Naive B cell (primary cell): ENCODE data around the gene IFNA4. TPM values are rescaled to one million over a fixed set of nuclear protein-coding genes. Genes with fewer than 3 reads are reported as not detected.
A peak's percentile ranks its signal among the peaks of the same experiment; 100 is the strongest.

Experiments used
- ATAC-seq, 2 donors: fragments of 150-1000 bp; cut with Tn5 transposase; 2 replicates each; pipeline ENCODE4 v1.10.0; 2021; ENCODE audit warnings: low read depth in 2 of 2, mild to moderate bottlenecking in 2 of 2, moderate library complexity in 2 of 2
- DNase-seq: peaks from one replicate; pipeline ENCODE4 v3.0.0; 2022
- H3K27ac Mint-ChIP-seq, 6 donors: one replicate each; pipeline ENCODE4 v1.8.0; 2020 to 2022; ENCODE audit warnings: mild to moderate bottlenecking in 6 of 6, mixed read lengths in 6 of 6, moderate library complexity in 5 of 6, inconsistent platforms in 2 of 6
- H3K27me3 Mint-ChIP-seq, 3 donors: one replicate each; pipeline ENCODE4 v1.8.0; 2021 to 2022; ENCODE audit warnings: mixed read lengths in 3 of 3, mild to moderate bottlenecking in 1 of 3
- H3K36me3 Mint-ChIP-seq, 2 donors: one replicate each; pipeline ENCODE4 v1.8.0; 2020 to 2022; ENCODE audit warnings: mixed read lengths in 2 of 2, inconsistent platforms in 1 of 2, mild to moderate bottlenecking in 1 of 2
- H3K4me1 Mint-ChIP-seq, 3 donors: one replicate each; pipeline ENCODE4 v1.8.0; 2020 to 2022; ENCODE audit warnings: mixed read lengths in 3 of 3, inconsistent platforms in 1 of 3, mild to moderate bottlenecking in 1 of 3, moderate library complexity in 1 of 3
- H3K4me3 Mint-ChIP-seq, 8 donors: one replicate each; pipeline ENCODE4 v1.8.0; 2020 to 2022; ENCODE audit warnings: mild to moderate bottlenecking in 8 of 8, mixed read lengths in 8 of 8, moderate library complexity in 8 of 8, inconsistent platforms in 2 of 8
- H3K9me3 Mint-ChIP-seq, 7 donors: one replicate each; pipeline ENCODE4 v1.8.0; 2020 to 2022; ENCODE audit warnings: mixed read lengths in 7 of 7, mild to moderate bottlenecking in 5 of 7, inconsistent platforms in 2 of 7, moderate library complexity in 1 of 7
- polyA plus RNA-seq, 6 donors: library from polyadenylated mRNA; unstranded; fragments of 300-500 nt; fragmentation: Illumina TruSeq; gene quantifications; one replicate each; pipeline ENCODE4 v1.2.3, GENCODE V29; 2021; ENCODE audit warnings: low read depth in 6 of 6

IFNA4 gene
- polyA plus RNA-seq, 6 donors from 2014 or later: not detected

DNA sequence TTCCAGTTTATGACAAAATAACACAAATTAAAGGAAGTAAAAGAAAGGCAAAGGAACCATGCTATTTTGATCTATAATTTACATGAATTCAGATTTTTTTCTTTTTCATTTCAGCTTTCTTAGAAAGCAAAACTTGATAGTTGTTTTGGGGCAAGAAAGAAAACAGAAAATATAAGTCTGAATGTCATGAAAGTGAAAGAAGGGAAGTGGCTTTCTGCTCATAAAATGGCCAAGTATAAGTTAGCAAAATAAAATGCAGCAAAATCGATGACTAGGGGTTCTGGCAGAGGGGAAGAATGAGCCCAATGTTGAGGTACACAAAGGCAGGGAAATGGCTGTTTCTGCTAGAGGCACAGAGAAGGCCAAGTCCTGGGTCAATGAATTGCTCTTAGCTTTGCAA is 42.8 kb downstream of the IFNA4 start:
- DNase-seq (peak; percentile 10), ATAC-seq (peak; percentile 41 to 53)
- H3K27ac Mint-ChIP-seq: peak overlapping the region in 1 of 6 donors; percentile 9
- H3K27me3 Mint-ChIP-seq: no peaks in the 10 kb centered on the region
- peaks cover 9 to 10% of the 10 kb centered on the region in 2 donors for H3K36me3 Mint-ChIP-seq
- H3K4me3 Mint-ChIP-seq: peak overlapping the region in 7 of 8 donors; percentile 2 to 61 (median 26)
- peaks cover 0 to 20% (median 10%) of the 10 kb centered on the region in 7 donors for H3K9me3 Mint-ChIP-seq
- H3K4me1 Mint-ChIP-seq: peaks cover 20 to 33% (median 28%) of the 10 kb centered on the region in 3 donors

- no peaks in the 10 kb centered on the region for H3K36me3 Mint-ChIP-seq
- no peak for ATAC-seq
- H3K4me3 Mint-ChIP-seq: peak within 1 kb of the TSS in 1 of 8 donors; percentile 54
- DNase-seq: no peak
- peaks cover 20 to 33% (median 29%) of the 10 kb centered on the region in 3 donors for H3K4me1 Mint-ChIP-seq
- H3K27me3 Mint-ChIP-seq: no peaks in the 10 kb centered on the region
- H3K9me3 Mint-ChIP-seq: no peaks in the 10 kb centered on the region
- H3K27ac Mint-ChIP-seq: no peak within 1 kb of the TSS
Observed at GRCh38 chr9:21141427-21141882, 45.9 kb downstream of the IFNA4 start, which contains the start of gene IFNW1. Gene IFNW1, minus strand, starts transcription at chr9:21141832. Its CDS starts 262 bp downstream, at chr9:21141570.

- H3K4me1 Mint-ChIP-seq: peaks cover 8 to 11% (median 8%) of the 10 kb centered on the region in 3 donors
- H3K27me3 Mint-ChIP-seq: peaks cover 0 to 9% (median 0%) of the 10 kb centered on the region in 3 donors
- no peaks in the 10 kb centered on the region for H3K36me3 Mint-ChIP-seq
- ATAC-seq: no peak
- H3K27ac Mint-ChIP-seq: no peak overlapping the region
- H3K4me3 Mint-ChIP-seq: no peak overlapping the region
- no peak for DNase-seq
- no peaks in the 10 kb centered on the region for H3K9me3 Mint-ChIP-seq
Observed at GRCh38 chr9:21137020-21137419, 50.4 kb downstream of the IFNA4 start.

Other genes with a start within 250 kb of the IFNA4 start
- gene HACD4, start 155.9 kb downstream of the IFNA4 start, polyA plus RNA-seq: 1 to 10 TPM; 1.2 to 8.1 (median 7.3) TPM
- gene IFNB1, start 109.6 kb downstream of the IFNA4 start, polyA plus RNA-seq: not detected
- gene IFNW1, start 45.8 kb downstream of the IFNA4 start, polyA plus RNA-seq: not detected
- gene IFNA21, start 20.9 kb downstream of the IFNA4 start, polyA plus RNA-seq: not detected
- not detected for gene IFNA7, start 14.6 kb upstream of the IFNA4 start, polyA plus RNA-seq
- not detected for gene IFNA10, start 19.6 kb upstream of the IFNA4 start, polyA plus RNA-seq
- not detected for gene IFNA16, start 29.7 kb upstream of the IFNA4 start, polyA plus RNA-seq
- gene IFNA17, start 40.6 kb upstream of the IFNA4 start, polyA plus RNA-seq: not detected
- not detected for gene IFNA14, start 52.4 kb upstream of the IFNA4 start, polyA plus RNA-seq
- gene IFNA5, start 117.7 kb upstream of the IFNA4 start, polyA plus RNA-seq: not detected
- gene KLHL9, start 147.8 kb upstream of the IFNA4 start, polyA plus RNA-seq: 10 to 100 TPM in 1 of 6 donors, 1 to 10 TPM in 5; 5.0 to 10.4 (median 6.2) TPM
- gene IFNA6, start 163.3 kb upstream of the IFNA4 start, polyA plus RNA-seq: not detected
- gene IFNA13, start 180.5 kb upstream of the IFNA4 start, polyA plus RNA-seq: not detected
- gene IFNA2, start 197.8 kb upstream of the IFNA4 start, polyA plus RNA-seq: not detected
- gene IFNA8, start 221.5 kb upstream of the IFNA4 start, polyA plus RNA-seq: not detected